ENCODE results near the gene CHD2.

GRCh38 chr15:93073465-93073952 is 173.4 kb downstream of the CHD2 start:
- TF ChIP-seq CTCF (IDR thresholded peaks at IDR 0.05) (no peak), POLR2A (IDR thresholded peaks at IDR 0.05) (no peak)
